Non-pigmented ciliary epithelial cell (primary cell): ENCODE measurements around the gene GAA.
"Not testable (repeated sequence)": the region's sequence is repeated elsewhere in the genome, so short reads cannot be mapped to it uniquely, and the experiment has no call there.

Experiments used
- DNase-seq: peaks from one replicate; pipeline ENCODE4 v3.0.0-alpha.2; 2010; ENCODE audit warnings: low read depth

The GAA gene

DNA sequence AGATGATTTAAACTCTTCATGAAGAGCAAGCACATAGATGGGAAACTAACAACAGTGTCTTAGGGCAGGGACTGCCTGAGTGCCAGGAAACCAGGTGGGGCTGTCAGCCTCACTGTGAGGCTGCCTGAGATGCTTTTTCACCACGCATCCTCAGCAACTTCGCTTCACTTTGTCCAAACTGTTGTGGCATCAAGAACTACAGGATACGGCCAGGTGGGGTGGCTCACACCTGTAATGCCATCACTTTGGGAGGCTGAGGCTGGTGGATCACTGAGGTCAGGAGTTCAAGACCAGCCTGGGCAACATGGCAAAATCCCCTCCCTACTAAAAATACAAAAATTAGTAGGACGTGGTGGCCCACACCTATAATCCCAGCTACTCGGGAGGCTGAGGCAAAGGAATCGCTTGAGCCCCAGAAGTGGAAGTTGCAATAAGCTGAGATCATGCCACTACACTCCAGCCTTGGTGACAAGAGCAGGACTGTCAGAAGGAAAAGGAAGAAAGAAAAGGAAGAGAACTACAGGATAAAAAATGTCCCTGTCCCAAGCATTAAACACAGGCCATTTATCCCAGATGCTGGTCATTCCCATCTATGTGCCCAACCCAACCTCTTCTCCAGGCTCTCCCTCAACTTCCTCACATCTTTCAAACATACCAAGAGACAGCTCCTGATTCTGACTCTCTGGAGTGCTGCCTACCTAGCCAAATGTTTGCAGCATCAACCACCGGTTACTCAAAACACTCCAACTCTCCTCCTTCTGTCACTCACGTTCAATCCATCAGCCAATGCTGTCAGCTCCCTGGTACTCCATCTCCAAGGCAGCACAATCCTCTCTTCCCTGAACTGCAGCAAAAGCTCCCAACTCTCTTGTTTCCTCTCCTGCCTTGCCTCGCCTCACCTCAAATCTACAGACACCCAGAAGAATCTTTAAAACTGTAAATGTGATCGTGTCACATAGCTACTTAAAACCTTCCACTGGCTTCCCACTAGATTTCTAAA is 44.0 kb downstream of the GAA start:
- DNase-seq, result no peak

GRCh38 chr17:80146121-80147034 is 45.0 kb downstream of the GAA start:
- DNase-seq, result no peak

GRCh38 chr17:80147035-80147822 is 45.8 kb downstream of the GAA start, which contains the start of gene EIF4A3:
TSS of gene EIF4A3 (minus strand) at chr17:80147128. CDS start at chr17:80146961, 167 bp downstream.
- peak; percentile 97 for DNase-seq

DNA sequence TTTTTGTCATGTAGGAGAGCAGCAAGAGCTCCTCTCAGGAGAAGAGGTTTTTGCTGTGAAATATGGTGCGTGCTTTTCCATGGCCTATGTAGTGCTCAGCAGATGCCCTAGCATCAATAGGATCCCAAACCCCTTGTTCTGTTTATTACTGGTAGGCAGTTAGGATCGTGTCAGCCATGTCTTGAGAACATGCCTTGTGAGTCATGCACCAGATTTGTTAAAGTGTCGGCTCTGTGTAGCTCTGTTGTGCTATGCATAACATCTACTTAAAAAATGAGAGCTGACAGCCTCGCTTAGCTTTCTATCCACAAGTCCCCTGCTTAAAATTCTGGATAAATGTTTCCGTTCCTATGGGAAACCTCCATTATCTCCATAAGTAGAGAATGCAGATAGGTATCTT is 50.0 kb downstream of the GAA start:
- peak; percentile 73 for DNase-seq

DNA sequence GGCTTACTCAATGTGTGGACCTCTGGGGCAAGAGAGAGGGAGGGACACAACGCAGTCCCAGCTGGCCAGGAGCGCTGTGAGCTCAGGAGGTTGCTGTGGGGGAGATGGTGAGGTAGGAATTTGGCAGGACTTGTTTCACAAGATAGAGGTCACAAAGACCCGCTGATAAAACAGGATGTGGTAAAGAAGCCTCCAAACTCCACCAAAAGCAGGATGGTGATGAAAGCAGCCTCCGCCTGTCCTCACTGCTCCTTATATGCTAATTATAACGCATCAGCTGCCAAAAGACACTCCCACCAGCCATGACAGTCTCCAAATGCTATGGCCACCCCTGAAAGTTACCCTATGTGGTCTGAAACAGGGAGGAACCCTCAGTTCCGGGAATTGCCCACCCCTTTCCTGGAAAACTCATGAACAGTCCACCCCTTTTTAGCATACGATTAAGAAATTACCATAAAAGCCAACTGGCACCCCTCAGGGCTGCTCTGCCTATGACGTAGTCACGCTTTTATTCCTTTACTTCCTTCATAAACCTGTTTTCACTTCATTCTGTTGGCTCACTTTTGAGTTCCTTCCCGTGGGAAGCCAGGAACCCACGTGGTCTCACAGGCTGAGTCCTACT is 50.8 kb downstream of the GAA start:
- DNase-seq, result peak; percentile 65

DNA sequence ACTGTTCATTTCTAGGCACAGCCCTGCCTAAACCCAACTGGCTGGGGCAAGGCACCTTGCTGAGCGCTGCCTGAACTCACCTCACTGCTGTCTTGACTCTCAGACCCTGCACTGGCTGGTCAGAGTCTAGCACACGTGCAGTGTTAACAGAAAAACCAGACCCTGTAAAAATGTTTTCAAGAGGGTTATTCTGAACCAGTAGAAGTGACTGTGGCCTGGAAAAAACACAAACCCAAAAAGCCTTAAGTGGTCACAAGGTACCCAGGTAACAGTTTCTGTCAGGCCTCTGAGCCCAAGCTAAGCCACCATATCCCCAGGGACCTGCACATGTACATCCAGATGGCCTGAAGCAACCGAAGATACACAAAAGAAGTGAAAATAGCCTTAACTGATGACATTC is 51.6 kb downstream of the GAA start:
- DNase-seq, result no peak

- no peak for DNase-seq
Observed at GRCh38 chr17:80154166-80154565, 52.8 kb downstream of the GAA start.

DNA sequence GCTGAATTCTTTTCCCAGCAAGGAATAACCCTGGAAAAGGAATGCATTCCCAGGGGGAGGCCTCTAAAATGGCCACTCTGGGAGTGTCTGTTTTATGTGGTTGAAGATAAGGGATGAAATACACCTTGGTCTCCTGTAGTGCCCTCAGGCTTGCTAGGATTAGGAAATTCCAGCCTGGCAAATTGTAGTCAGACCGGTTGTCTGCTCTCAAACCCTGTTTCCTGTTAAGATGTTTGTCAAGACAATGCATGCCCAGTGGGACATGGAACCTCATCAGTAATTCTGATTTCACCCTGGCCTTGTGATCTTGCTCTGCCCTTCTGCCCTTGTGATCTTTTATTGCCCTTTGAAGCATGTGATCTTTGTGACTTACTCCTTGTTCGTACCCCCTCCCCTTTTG is 54.2 kb downstream of the GAA start:
- not testable (repeated sequence) for DNase-seq

GRCh38 chr17:80158846-80159245 is 57.5 kb downstream of the GAA start:
- DNase-seq, result no peak

DNA sequence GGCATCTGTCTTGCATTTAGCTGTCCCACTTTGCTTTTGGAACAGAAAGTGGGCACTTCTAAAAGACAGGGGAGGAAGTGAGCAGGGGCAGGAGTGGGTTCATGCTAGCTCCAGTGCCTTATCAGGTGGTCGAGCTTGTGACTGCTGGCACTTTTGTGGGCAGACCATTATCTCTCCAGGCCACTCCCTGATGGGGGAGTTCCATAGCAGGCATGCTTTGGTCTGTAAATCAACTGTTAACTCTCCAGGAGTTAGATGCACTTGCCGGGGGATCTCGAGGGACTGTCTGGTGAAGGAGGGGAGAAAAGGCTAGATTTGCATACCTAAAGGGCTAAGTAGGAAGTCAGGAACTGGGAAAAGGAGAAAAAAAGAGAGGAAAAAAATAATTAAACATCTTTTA is 59.2 kb downstream of the GAA start:
- no peak for DNase-seq

- no peak for DNase-seq
Observed at GRCh38 chr17:80163336-80163735, 62.0 kb downstream of the GAA start.

GRCh38 chr17:80164185-80164584 is 62.8 kb downstream of the GAA start:
- DNase-seq, result no peak

DNA sequence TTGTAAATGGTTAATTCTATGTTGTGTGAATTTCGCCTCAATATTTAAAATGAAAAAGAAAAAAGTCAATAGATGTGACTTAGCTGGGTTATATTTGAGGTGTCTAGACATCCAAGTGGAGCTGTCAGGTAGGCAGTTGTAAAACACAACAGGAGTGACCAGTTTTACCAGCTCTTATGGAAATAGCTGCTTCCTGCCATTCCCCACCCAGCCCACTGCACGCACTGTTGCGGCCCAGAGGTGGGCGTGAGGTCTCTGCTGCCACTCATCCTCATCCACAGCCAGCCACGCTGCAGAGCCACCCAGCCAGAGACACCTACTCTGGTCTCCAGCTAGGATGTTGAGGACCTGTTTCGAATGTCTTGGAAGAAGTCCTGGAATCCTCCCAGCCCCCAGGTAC is 65.1 kb downstream of the GAA start:
- DNase-seq, result no peak

GRCh38 chr17:80168371-80168770 is 67.0 kb downstream of the GAA start:
- DNase-seq, result no peak

DNA sequence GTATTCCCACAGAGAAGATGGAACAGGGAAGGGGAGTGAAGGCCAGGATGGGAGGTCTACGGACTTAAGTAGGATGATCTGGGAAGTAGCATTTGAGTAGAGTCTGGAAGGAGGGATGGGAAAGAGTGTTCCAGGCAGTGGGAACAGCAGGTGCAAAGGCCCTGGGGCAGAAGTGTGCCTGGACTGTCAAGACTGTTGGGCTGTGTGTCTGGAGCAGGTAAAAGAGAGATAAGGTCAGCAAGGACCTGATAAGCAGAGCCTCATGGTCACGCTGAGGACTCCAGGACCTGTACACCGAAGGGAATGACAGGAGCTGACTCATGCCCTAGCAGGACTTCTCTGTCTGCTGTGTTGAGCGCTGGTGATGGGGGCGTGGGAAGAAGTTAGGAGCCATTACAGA is 67.7 kb downstream of the GAA start:
- no peak for DNase-seq
